ENCODE measurements around the gene VMAC.

The VMAC gene

GRCh38 chr19:5955636-5955935 is 50.9 kb downstream of the VMAC start:
- FAIRE-seq: no peak

GRCh38 chr19:5956323-5956722 is 51.7 kb downstream of the VMAC start:
- FAIRE-seq: no peak

- no peak for FAIRE-seq
These were observed 52.1 kb downstream of the VMAC start for GRCh38 chr19:5956728-5957127.

GRCh38 chr19:5957170-5957569 is 52.5 kb downstream of the VMAC start:
- no peak for FAIRE-seq

- FAIRE-seq: no peak
These were observed 53.6 kb downstream of the VMAC start for GRCh38 chr19:5958074-5958850.

- FAIRE-seq: no peak
These were observed 54.1 kb downstream of the VMAC start for GRCh38 chr19:5958851-5959122.

- FAIRE-seq: no peak
These were observed 54.8 kb downstream of the VMAC start for GRCh38 chr19:5959260-5960004.
